HCT116 (cell line): ENCODE results near the gene CGNL1. TPM values are rescaled to one million over a fixed set of nuclear protein-coding genes. Genes with fewer than 3 reads are reported as not detected.

Experiments
- ATAC-seq: fragments of 200-7000 bp; cut with Tn5 transposase; 2 replicates; pipeline ENCODE4 v1.9.1; 2020; ENCODE audit warnings: mild to moderate bottlenecking, moderate library complexity
- BruUV-seq: library from RNA; stranded (reverse); fragments of 400-500 nt; replicated peaks from 2 replicates; lab custom pipeline; 2021; lab: Mats Ljungman, UMichigan
- CTCF ChIA-PET: fragments of 300-600 bp; sonication (Branson Sonifier 250); formaldehyde crosslinking; loops from one replicate; lab custom pipeline; 2021; ENCODE audit warnings: antibody characterized with exemption; lab: Charles Lee
- POLR2A ChIA-PET: fragments of 300-600, 350-600 bp; sonication (Branson Sonifier 250); formaldehyde crosslinking; loops from one replicate; lab custom pipeline; 2021; ENCODE audit warnings: antibody characterized with exemption; lab: Charles Lee
- RAD21 ChIA-PET, 2 experiments: fragments of 300-600 bp; sonication (Branson Sonifier 250); formaldehyde crosslinking; loops; one replicate each; lab custom pipeline; 2023; ENCODE audit warnings: low total read pairs in 2 of 2; ENCODE audit not compliant: uncharacterized antibody in 2 of 2, unreplicated experiment in 2 of 2, low non-redundant PET in 1 of 2; lab: Charles Lee
- DNase-seq: peaks from one replicate; pipeline ENCODE4 v3.0.0-alpha.2; 2010; ENCODE audit warnings: low read depth, low spot score
- H2AFZ ChIP-seq: fragments of 200-600 bp; shearing (Covaris generic), sonication (generic); 2 replicates; pipeline ENCODE4 v1.6.1; 2017; ENCODE audit warnings: low read depth, mixed run types, mixed read lengths, antibody characterized with exemption, low read length; ENCODE audit not compliant: poor library complexity, severe bottlenecking
- H3K27ac ChIP-seq: 2 replicates; pipeline ENCODE4 v1.5.1; 2012; ENCODE audit warnings: low read depth, low read length
- H3K27me3 ChIP-seq: fragments of 200-600 bp; sonication (generic); 2 replicates; pipeline ENCODE4 v1.6.1; 2016; ENCODE audit warnings: mixed run types, low read length, mixed read lengths; ENCODE audit not compliant: insufficient read depth
- H3K36me3 ChIP-seq, 2 experiments: fragments of 200-500 bp in 1 of 2; fragments of 200-600 bp in 1 of 2; sonication (Bioruptor generic) in 1 of 2; sonication (generic) in 1 of 2; 2 replicates each; pipeline versions ENCODE4 v1.5.1 to v1.6.1; 2014 to 2016; ENCODE audit warnings: low read length in 2 of 2, inconsistent platforms in 1 of 2, mixed read lengths in 1 of 2, mixed run types in 1 of 2; ENCODE audit not compliant: insufficient read depth in 2 of 2, control insufficient read depth in 1 of 2
- H3K4me1 ChIP-seq, 2 experiments: fragments of 200-600 bp in 1 of 2; sonication (generic) in 1 of 2; 2 replicates each; pipeline versions ENCODE4 v1.5.1 to v1.6.1; 2012 to 2017; ENCODE audit warnings: low read length in 2 of 2, inconsistent platforms in 1 of 2, mild to moderate bottlenecking in 1 of 2, mixed read lengths in 1 of 2, mixed run types in 1 of 2, moderate library complexity in 1 of 2; ENCODE audit not compliant: insufficient read depth in 2 of 2, control insufficient read depth in 1 of 2
- H3K4me2 ChIP-seq: fragments of 200-600 bp; sonication (generic); 2 replicates; pipeline ENCODE4 v1.6.1; 2017; ENCODE audit warnings: mixed run types, low read length, mixed read lengths
- H3K4me3 ChIP-seq, 2 experiments: fragments of 200-600 bp in 1 of 2; sonication (generic) in 1 of 2; replicated peaks in 1 of 2; 2 replicates each; pipeline ENCODE4 v1.5.1; 2011 to 2016; ENCODE audit warnings: low read length in 2 of 2, control low read depth in 1 of 2, low read depth in 1 of 2, mild to moderate bottlenecking in 1 of 2, mixed read lengths in 1 of 2, mixed run types in 1 of 2
- H3K79me2 ChIP-seq: fragments of 200-600 bp; sonication (generic); 2 replicates; pipeline ENCODE4 v1.6.1; 2017; ENCODE audit warnings: mild to moderate bottlenecking, mixed run types, low read length, moderate library complexity, mixed read lengths; ENCODE audit not compliant: insufficient read depth
- H3K9ac ChIP-seq: fragments of 200-600 bp; sonication (generic); 2 replicates; pipeline ENCODE4 v1.6.1; 2016; ENCODE audit warnings: low read length, mixed read lengths
- H3K9me2 ChIP-seq: fragments of 200-600 bp; sonication (generic), shearing (Covaris generic); 2 replicates; pipeline ENCODE4 v1.6.1; 2017; ENCODE audit warnings: mixed run types, mild to moderate bottlenecking, moderate library complexity; ENCODE audit not compliant: insufficient read depth
- H3K9me3 ChIP-seq, 2 experiments: fragments of 200-500 bp in 1 of 2; fragments of 200-600 bp in 1 of 2; sonication (Bioruptor generic) in 1 of 2; sonication (generic) in 1 of 2; 2 replicates each; pipeline ENCODE4 v1.6.1; 2014 to 2017; ENCODE audit warnings: low read length in 2 of 2, mixed read lengths in 2 of 2, inconsistent platforms in 1 of 2, low read depth in 1 of 2, mild to moderate bottlenecking in 1 of 2, mixed run types in 1 of 2, moderate library complexity in 1 of 2; ENCODE audit not compliant: control insufficient read depth in 1 of 2, insufficient read depth in 1 of 2
- H4K20me1 ChIP-seq: fragments of 200-600 bp; sonication (generic), shearing (Covaris generic); 2 replicates; pipeline ENCODE4 v1.6.1; 2017; ENCODE audit warnings: mixed run types, mild to moderate bottlenecking, moderate library complexity; ENCODE audit not compliant: insufficient read depth
- CBX3 ChIP-seq: IDR thresholded peaks from 2 replicates; pipeline ENCODE4 v1.6.1; 2012; ENCODE audit warnings: low read depth
- CEBPB ChIP-seq: IDR thresholded peaks from 2 replicates; pipeline ENCODE4 v1.6.1; 2012; ENCODE audit warnings: low read depth
- EGR1 ChIP-seq: IDR thresholded peaks from 2 replicates; pipeline ENCODE4 v1.6.1; 2012; ENCODE audit warnings: low read depth
- EZH2 ChIP-seq: fragments of 200-600 bp; sonication (generic); IDR thresholded peaks from 2 replicates; pipeline ENCODE4 v1.6.1; 2017; ENCODE audit warnings: antibody characterized with exemption, mixed run types
- EZH2phosphoT487 ChIP-seq: fragments of 200-600 bp; IDR thresholded peaks from 2 replicates; pipeline ENCODE4 v1.6.1; 2018; ENCODE audit warnings: antibody characterized with exemption, borderline replicate concordance
- FOSL1 ChIP-seq: IDR thresholded peaks from 2 replicates; pipeline ENCODE4 v1.6.1; 2012; ENCODE audit warnings: low read depth
- JUND ChIP-seq: IDR thresholded peaks from 2 replicates; pipeline ENCODE4 v1.6.1; 2012
- POLR2AphosphoS5 ChIP-seq: IDR thresholded peaks from 2 replicates; pipeline ENCODE4 v1.6.1; 2011; ENCODE audit warnings: mild to moderate bottlenecking, low read depth, low read length, moderate library complexity
- RAD21 ChIP-seq: IDR thresholded peaks from 2 replicates; pipeline ENCODE4 v1.6.1; 2012; ENCODE audit warnings: low read depth, mild to moderate bottlenecking
- SP1 ChIP-seq: IDR thresholded peaks from 2 replicates; pipeline ENCODE4 v1.6.1; 2012; ENCODE audit warnings: low read depth
- SRF ChIP-seq: IDR thresholded peaks from 2 replicates; pipeline ENCODE4 v1.6.1; 2012; ENCODE audit warnings: low read depth
- TCF7L2 ChIP-seq: IDR thresholded peaks from 2 replicates; pipeline ENCODE4 v1.7.0; 2011; ENCODE audit warnings: borderline replicate concordance, inconsistent platforms; ENCODE audit not compliant: insufficient read depth, insufficient read length; ENCODE audit errors: extremely low read depth
- YY1 ChIP-seq: IDR thresholded peaks from 2 replicates; pipeline ENCODE4 v1.6.1; 2011; ENCODE audit warnings: low read length, low read depth, moderate library complexity, mild to moderate bottlenecking; ENCODE audit not compliant: insufficient replicate concordance; ENCODE audit errors: extremely low read depth
- ZFX ChIP-seq: fragments of 450-650 bp; IDR thresholded peaks from 2 replicates; pipeline ENCODE4 v1.6.1; 2017
- ZNF274 ChIP-seq: fragments of 200-500 bp; sonication (Bioruptor generic); IDR thresholded peaks from 2 replicates; pipeline ENCODE4 v1.6.1; 2014; ENCODE audit warnings: mild to moderate bottlenecking, low read depth, low read length, inconsistent platforms
- intact Hi-C: fragments of 100-400 bp; cut with micrococcal nuclease; formaldehyde crosslinking; loops from 2 replicates; pipeline ENCODE4 v1.10.0; 2022
- total RNA-seq: library from RNA; stranded (reverse); gene quantifications from one replicate; pipeline ENCODE4 v1.2.1, GENCODE V29; 2021; ENCODE audit not compliant: unreplicated experiment
- TF ChIP-seq, protein P1 (sequence below), 3 experiments: fragments of 200-600 bp in 1 of 3; sonication (generic) in 1 of 3; IDR thresholded peaks in 2 of 3; conservative IDR thresholded peaks in 1 of 3; 2 replicates each; pipeline ENCODE4 v1.5.1; 2012 to 2017; ENCODE audit warnings: low read depth in 2 of 3, low read length in 2 of 3, antibody characterized with exemption in 1 of 3, borderline replicate concordance in 1 of 3, control low read depth in 1 of 3, mild to moderate bottlenecking in 1 of 3, mixed read lengths in 1 of 3, mixed run types in 1 of 3, moderate library complexity in 1 of 3; ENCODE audit not compliant: insufficient read depth in 1 of 3
- TF ChIP-seq, protein P2 (sequence below): IDR thresholded peaks from 2 replicates; pipeline ENCODE4 v1.6.1; 2011; ENCODE audit warnings: mild to moderate bottlenecking, low read length, moderate library complexity; ENCODE audit not compliant: insufficient replicate concordance; ENCODE audit errors: extremely low read depth
- TF ChIP-seq, protein P3 (sequence below): IDR thresholded peaks from 2 replicates; pipeline ENCODE4 v1.6.1; 2012

Gene CGNL1
- total RNA-seq, 1 experiment from 2014 or later = 2.2 TPM

DNA sequence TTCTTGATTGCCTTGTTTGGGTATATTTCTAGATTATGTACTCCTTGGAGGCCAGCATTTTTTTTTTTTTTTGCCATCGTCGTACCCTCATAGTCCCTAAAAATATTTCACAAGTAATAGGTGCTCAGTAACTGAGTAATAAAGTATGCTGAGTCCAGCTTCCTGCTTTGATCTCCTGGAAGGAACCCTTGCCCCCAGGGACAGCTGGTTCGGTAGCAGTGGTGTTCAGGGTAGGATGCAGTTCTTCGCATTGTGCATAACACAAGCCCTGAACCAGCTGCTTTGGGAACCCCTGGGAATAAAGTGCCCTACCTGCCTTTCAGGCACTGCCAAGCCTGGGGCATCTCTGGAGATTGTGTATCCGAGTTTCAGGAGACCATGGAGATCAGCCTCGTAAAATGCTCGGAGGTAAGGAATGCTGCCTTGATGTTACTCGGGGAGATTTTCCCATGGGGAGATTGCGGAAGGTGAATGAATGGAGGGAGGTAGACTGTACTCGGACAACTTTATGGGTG, 223.0 kb downstream of the CGNL1 start:
- Histone ChIP-seq H2AFZ (no peak overlapping the region), H3K4me1 (peaks cover 2 to 20% of the 10 kb centered on the region in 2 experiments; a peak in 3 of 4 replicates), H4K20me1 (no peaks in the 10 kb centered on the region), H3K4me3 (no peak overlapping the region), H3K9ac (no peak overlapping the region), H3K79me2 (no peaks in the 10 kb centered on the region), H3K36me3 (no peaks in the 10 kb centered on the region), H3K27me3 (no peaks in the 10 kb centered on the region), H3K4me2 (no peak overlapping the region), H3K9me3 (no peaks in the 10 kb centered on the region), H3K9me2 (no peaks in the 10 kb centered on the region), H3K27ac (no peak overlapping the region)
- intact Hi-C loops = no loop called here
- ChIA-PET POLR2A (no interaction called here), RAD21 (no interaction called here), CTCF (no interaction called here)
- no peak for DNase-seq
- BruUV-seq = no TSS peak
- TF ChIP-seq TCF7L2 = no peak
- TF ChIP-seq, protein P1, sequence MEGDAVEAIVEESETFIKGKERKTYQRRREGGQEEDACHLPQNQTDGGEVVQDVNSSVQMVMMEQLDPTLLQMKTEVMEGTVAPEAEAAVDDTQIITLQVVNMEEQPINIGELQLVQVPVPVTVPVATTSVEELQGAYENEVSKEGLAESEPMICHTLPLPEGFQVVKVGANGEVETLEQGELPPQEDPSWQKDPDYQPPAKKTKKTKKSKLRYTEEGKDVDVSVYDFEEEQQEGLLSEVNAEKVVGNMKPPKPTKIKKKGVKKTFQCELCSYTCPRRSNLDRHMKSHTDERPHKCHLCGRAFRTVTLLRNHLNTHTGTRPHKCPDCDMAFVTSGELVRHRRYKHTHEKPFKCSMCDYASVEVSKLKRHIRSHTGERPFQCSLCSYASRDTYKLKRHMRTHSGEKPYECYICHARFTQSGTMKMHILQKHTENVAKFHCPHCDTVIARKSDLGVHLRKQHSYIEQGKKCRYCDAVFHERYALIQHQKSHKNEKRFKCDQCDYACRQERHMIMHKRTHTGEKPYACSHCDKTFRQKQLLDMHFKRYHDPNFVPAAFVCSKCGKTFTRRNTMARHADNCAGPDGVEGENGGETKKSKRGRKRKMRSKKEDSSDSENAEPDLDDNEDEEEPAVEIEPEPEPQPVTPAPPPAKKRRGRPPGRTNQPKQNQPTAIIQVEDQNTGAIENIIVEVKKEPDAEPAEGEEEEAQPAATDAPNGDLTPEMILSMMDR (IDR thresholded peaks at IDR 0.05 in 2 of 3, conservative IDR thresholded peaks at IDR 0.05 in 1 of 3; ENCODE audit: borderline replicate concordance in 1 of 3, insufficient read depth in 1 of 3, low read depth in 2 of 3, low read length in 2 of 3) = no peak
- no peak for TF ChIP-seq ZNF274
- no peak for TF ChIP-seq SP1
- TF ChIP-seq EZH2 = no peak
- no peak for TF ChIP-seq FOSL1
- TF ChIP-seq, protein P2, sequence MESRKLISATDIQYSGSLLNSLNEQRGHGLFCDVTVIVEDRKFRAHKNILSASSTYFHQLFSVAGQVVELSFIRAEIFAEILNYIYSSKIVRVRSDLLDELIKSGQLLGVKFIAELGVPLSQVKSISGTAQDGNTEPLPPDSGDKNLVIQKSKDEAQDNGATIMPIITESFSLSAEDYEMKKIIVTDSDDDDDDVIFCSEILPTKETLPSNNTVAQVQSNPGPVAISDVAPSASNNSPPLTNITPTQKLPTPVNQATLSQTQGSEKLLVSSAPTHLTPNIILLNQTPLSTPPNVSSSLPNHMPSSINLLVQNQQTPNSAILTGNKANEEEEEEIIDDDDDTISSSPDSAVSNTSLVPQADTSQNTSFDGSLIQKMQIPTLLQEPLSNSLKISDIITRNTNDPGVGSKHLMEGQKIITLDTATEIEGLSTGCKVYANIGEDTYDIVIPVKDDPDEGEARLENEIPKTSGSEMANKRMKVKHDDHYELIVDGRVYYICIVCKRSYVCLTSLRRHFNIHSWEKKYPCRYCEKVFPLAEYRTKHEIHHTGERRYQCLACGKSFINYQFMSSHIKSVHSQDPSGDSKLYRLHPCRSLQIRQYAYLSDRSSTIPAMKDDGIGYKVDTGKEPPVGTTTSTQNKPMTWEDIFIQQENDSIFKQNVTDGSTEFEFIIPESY = no peak
- no peak for TF ChIP-seq SRF
- TF ChIP-seq POLR2AphosphoS5 = no peak
- no peak for TF ChIP-seq CBX3
- TF ChIP-seq EZH2phosphoT487 = no peak
- no peak for TF ChIP-seq CEBPB
- no peak for TF ChIP-seq ZFX
- no peak for TF ChIP-seq EGR1
- TF ChIP-seq, protein P3, sequence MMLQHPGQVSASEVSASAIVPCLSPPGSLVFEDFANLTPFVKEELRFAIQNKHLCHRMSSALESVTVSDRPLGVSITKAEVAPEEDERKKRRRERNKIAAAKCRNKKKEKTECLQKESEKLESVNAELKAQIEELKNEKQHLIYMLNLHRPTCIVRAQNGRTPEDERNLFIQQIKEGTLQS = no peak
- no peak for TF ChIP-seq JUND
- no peak for TF ChIP-seq YY1
- TF ChIP-seq RAD21 = no peak
- ATAC-seq = no peak
